Activated naive CD8-positive, alpha-beta T cell treated with anti-CD3 and anti-CD28 coated beads, Interleukin-2, amount 50 U/mL, for 16 hours (primary cell): Measurements from ENCODE around the gene GGPS1.
"Not testable (repeated sequence)": the region's sequence is repeated elsewhere in the genome, so short reads cannot be mapped to it uniquely, and the experiment has no call there.

ENCODE experiments used
- DNase-seq: peaks from one replicate; pipeline ENCODE4 v3.0.0-alpha.2; 2020; ENCODE audit warnings: low read depth, low spot score

The GGPS1 gene

DNA sequence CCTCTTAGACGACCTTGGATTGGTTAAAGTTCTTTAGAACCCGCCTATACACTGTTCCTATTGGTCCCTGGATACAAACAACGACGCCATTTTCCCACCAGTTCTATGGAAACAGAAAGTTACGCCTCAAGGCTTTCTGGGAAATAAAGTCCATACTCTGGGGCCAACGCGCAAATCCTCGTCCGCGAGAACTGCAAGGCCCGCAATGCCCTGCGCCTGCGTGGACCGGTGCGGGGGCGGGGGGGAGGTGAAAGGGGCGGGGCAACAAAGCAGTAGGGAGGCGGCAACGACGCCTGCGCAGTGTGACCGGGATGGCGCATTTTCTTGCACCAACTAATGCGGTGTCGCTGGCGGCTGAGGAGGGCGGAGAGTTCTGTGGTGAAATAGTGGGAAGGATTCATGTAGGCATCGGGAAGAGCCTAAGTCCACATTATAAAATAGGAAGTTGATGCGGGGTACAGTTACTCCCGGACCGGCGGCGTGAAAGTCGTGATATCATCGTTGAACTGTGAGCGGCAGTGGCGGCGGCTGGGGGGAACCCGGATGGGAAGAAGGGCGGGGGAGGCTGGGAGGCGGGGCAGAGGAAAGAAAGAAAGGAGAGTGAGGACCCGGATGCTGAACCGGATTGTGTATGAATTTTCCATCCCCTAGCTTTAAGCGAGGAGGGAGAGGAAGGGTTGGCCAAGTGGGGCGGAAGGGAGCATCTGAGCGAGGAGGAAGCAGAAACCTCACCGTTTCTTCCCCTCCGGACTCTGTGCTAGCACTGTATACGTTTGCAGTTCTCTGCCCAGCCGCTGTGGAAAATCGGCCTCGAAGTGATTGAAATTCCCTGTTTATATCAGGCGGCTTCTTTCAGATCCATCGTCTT, at the start of gene GGPS1:
Gene GGPS1 (plus strand): TSS at position 300 of the 868 bp plus-strand sequence. CDS start 6,695 bp downstream, outside the sequence.
- DNase-seq, result peak; percentile 98

DNA sequence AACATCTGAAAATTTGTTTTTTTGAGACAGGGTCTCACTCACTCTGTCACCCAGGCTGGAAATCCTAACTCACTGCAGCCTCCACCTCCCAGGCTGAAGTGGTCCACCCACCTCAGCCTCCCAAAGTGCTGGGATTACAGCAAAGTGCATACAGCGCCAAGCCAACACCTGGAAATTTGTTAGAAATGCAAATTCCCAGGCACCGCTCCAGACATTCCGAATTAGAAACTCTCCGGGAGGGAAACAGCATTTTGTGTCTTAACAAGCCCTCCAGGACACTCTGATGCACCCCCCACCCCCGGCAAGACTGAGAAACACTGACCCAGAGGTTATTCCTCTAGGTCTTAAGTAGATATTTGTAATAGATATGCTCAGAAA, 49.5 kb upstream of the GGPS1 start:
- no peak for DNase-seq

DNA sequence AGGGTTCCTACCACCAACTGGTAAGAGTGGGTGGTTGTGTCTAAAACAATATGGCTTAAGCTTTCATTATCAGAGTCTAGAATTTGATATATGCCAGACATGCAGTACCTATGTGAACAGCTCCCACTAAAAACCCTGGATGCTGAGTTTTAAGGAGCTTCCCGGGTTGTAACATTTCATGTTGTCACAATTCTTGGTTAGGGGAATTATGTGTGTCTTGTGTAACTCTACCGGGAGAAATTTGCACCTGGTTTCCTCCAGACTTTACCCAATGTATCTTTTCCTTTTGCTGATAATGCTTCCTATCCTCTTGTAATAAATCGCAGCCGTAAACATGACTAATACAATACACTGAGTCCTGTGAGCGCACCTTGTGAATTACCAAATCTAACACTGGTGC, 48.7 kb upstream of the GGPS1 start:
- DNase-seq, result no peak

DNA sequence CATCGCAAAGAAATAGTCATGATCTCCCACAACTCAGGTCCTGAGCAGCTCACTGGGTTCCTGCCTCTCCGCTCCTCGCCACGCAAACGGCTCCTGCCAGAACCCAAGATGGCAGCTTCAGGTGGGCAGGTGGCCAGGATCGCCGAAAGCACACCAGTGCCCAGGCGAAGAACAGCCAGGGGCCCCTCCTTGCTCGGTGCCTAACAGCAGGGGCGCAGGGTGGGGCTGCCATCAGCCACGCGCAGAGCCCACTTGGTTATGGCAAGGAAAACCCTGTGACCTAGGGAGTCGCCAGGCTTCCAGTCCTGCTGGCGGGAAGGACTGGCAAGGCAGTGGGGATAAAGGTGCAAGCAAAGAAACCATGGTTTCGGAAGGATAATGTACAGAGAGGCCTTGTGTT, 47.9 kb upstream of the GGPS1 start:
- DNase-seq, result no peak

DNA sequence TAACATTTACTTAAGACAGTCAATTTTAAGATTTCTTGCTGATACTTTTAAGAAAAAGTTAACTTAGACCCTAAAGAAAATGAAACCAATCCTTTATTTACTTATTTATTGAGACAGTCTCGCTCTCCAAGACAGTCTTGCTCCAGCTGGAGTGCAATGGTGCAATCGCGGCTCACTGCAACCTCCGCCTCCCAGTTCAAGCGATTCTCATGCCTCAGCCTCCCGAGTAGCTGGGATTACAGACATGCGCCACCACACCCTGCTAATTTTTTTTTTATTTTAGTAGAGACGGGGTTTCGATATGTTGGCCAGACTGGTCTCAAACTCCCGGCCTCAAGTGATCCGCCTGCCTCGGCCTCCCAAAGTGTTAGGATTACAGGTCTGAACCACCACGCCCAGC, 44.7 kb upstream of the GGPS1 start:
- not testable (repeated sequence) for DNase-seq

DNA sequence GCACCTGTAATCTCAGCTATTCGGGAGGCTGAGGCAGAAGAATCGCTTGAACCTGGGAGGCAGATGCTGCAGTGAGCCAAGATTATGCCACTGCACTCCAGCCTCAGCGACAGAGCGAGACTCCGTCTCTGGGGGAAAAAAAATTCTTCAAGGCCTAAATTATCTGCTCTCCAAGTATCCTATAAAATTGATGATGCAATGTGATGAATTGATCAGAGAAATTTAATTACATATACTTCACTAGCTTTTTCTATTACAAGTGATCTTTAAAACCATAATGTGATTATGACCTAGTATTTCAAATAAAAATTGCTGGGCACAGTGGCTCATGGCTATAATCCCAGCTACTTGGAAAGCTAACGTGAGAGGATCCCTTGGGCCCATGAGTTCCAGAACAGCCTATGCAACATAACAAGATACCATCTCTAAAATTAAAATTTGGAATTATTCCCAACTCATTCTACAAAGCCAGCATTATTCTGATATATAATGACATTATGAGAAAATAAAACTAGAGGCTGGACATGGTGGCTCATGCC, 44.1 kb upstream of the GGPS1 start:
- no peak for DNase-seq

DNA sequence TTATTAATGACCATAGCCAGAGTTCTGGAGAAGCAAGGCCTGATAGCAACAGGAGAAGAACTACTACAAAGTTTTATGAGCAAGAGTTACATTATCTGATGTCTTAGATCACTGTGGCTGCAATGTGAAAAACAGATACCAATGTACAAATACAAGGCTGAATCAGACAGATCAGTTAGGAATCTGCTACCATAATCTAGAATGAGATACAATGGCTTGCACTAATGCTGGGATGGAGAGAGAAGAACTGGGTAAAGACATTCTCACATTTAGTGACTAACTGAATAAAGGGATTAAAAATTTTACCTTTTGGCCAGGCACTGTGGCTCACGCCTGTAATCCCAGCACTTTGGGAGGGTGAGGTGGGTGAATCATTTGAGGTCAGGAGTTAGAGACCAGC, 41.7 kb upstream of the GGPS1 start:
- DNase-seq, result no peak

DNA sequence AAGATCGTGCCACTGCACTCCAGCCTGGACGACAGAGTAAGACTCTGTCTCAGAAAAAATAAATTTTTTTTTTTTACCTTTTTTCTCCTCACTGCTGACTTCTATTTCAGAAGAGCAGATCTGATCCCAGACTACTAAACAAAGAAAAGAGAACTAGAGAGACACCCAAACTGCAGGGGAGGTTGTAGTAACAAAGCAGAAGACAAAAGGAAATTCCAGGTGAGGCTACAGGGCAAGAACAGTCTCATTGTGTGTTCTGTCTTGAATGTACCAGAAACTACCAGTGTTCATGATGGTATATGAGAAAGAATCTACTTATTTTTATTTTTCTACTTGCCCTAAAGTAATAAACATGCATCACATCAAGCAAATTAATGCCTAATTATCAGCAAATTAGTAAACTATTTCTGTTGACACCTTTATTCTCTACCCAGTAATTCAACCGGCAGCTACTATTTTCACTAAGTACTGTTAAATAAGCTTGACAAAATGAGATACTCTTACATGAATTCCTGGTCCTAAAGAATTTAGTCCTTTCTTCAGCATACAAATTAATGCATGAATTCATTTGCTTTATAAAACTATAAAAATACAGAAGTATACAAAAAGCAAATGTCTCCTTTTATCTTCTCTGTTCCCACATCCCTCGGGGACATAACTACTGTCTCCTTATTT, 41.0 kb upstream of the GGPS1 start:
- no peak for DNase-seq

DNA sequence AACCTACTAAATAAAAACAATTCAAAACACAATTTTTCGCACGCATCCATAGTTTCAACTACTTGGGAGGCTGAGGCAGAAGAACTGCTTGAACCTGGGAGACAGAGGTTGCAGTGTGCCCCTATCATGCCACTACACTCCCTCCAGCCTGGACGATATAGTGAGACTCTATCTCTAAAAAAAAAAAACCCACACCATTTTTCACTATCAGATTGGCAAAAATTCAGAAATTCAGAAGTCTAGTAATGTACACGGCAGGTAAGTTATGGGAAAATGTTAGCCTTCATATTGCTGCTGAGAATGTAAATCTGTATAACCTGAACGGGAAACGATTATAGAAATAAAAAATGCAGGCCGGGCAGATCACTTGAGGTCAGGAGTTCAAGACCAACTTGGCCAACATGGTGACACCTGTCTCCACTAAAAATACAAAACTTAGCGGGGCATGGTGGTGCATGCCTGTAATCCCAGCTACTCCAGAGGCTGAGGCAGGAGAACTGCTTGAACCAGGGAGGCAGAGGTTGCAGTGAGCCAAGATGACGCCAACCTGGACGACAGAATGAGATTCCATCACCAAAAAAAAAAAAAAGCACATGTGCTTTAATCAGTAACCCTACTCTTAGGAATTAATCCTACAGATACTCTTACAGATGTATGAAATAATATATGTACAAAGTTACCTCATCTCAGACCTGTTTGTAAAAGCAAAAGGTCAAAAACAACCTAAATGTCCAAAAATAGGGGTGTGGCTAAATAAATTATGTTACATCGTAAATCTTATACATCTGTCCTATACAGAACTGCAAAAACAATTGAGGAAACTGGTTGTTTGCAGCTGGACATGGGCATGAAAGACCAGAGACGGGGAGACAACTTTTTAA, 38.3 kb upstream of the GGPS1 start:
- DNase-seq, result no peak

DNA sequence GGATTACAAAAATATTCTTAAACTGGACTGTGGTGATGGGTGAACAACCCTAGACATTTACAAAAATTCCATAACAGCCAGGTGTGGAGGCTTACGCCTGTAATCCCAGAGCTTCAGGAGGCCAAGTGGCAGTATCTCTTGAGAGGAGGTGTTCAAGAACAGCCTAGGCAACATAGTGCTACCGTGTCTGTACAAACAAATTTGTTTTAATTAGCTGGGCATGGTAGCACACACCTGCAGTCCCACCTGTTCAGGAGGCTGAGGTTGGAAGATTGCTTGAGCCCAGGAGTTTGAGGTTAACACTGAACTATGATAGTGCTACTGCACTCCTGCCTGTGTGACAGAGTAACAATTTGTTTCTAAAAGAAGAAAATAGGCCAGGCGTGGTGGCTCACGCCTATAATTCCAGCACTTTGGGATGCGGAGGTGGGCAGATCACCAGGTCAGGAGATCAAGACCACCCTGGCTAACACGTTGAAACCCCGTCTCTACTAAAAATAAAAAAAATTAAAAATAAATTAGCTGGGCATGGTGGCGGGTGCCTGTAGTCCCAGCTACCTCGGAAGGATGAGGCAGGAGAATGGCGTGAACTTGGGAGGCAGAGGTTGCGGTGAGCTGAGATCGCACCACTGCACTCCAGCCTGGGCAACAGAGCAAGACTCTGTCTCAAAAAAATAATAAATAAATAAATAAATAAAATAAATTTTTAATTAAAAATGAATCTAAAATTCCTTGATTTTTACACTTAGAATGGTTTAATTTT, 37.4 kb upstream of the GGPS1 start:
- DNase-seq, result no peak

DNA sequence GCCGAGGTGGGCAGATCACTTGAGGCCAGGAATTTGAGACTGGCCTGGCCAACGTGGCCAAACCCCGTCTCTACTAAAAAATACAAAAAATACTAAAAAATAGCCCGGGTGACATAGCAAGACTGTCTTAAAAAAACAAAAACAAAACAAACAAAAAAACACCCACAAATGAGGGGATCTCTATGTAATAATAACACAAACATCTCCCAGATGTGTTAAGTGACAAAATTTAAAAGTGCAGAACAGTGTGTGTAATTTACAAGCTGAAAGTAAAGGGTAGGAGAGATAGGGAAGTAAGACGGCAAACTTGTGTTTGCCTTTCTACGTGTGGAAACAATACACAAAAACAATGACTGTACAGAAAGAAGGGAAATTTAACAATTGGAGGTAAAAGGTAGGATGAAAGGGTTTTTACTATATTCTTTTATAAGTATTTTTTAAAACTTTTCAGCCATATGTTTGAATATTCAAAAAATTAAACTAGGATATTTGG, 36.7 kb upstream of the GGPS1 start:
- DNase-seq, result no peak

DNA sequence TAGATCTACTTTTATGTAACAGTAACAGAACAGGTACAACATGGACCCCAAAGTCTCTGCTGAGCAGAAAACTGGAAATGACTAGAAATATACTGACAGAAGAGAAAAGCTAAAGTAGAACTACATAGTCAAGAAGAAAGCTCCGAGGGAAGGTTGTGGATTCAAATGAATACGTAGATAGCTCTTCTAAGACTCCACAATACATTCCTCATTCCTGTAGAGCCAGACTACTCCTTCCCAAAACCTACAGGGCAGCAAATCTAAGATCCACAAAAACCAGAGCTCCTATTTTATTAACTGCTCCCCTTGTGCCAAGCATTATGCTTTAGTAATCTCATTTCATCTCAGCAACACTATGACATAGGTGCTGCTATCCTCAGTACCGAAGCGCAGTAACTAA, 35.6 kb upstream of the GGPS1 start:
- no peak for DNase-seq

DNA sequence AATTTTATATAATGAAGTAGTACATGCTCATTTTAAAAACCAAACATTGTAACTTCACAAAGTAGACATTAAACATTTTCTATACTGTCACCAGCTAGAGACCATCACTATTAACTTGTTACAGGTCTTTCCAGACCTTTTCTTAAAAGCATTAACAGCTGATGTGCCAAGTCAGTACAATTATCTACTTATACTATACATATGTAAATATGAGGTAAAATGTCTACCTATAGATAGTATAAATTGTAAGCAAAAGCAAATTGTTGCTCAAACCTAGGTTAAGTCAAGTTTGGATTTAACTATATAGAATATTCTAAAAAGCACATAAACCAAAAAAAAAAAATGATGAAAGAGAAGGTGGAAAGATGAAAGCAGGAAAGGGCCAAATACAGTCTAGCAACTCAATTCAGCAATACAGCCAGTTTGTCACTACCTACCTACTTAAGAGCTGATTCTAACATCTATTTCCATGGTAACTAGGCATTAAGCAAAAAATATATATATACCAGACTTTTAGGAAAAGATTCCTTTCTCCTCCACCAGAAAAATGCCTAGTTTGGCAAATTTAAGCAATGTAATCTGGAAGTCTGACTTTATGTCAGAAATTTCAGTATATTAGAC, 34.9 kb upstream of the GGPS1 start:
- DNase-seq, result no peak

DNA sequence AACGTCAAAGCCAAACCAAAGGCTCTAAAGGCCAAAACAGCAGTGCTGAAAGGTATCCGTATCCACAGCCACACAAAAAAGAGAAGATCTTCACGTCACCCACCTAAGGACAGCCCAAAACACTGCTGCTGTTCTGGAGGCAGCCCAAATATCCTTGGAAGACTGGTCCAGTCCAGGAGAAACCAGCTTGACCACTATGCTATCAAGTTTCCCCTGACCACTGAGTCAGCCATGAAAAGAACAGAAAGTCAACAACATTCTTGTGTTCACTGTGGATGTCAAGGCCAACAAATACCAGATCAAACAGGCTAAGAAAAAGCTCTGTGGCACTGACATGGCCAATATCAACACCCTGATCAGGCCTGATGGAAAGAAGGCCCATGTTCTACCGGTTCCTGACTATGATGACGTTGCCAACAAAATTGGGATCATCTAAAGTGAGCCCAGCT, 32.4 kb upstream of the GGPS1 start:
- no peak for DNase-seq

DNA sequence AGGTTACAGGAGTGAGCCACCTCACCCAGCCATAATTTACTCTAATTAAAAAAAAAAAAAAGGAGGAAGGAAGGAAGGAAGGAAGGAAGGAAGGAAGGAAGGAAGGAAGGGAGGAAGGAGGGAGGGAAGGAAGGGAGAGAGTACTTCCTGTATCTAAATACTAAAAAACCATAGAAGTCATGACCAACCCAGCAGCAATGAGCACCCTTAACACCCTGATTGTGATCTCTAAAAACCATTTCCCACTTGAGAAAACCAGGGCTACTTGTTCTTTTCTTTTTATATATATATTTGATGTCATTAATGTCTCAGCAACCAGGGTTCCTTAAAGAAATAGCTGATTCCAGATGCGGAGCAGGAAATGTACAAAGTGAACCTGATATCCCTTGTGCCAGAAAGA, 31.6 kb upstream of the GGPS1 start:
- DNase-seq, result no peak

DNA sequence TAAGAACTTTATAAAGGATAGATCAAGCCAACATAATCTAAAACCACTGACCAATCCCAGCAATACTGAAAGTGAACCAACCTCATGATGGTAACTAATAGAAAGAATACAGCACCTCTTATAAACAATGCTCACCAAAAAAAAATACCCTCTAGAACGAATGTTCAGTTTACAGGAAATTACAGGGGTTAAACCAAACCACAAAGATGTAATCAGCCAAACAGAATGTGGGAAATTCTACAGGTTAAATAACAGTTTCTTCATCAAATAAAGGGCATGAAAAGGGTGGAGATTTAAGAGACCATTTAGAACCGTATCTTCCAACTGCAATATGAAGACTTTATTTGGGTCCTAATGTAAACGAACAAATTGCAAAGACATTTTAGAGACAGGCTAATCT, 30.8 kb upstream of the GGPS1 start:
- no peak for DNase-seq

DNA sequence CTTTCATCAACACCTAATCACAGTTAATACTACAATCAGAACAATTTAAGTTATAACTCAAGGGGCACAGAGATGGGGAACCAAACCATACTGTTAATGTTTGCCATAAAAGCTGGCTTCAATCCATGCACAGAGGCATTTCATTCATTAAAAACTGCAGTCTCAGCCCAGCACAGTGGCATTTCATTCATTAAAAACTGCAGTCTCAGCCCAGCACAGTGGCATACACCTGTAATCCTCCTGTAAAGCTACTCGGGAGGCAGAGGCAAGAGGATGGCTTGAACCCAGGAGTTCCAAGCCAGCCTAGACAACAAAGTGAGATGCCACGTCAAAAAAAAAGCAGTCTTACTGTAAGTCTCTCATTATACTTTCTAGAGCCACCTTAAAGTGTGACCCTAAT, 29.6 kb upstream of the GGPS1 start:
- DNase-seq, result no peak

DNA sequence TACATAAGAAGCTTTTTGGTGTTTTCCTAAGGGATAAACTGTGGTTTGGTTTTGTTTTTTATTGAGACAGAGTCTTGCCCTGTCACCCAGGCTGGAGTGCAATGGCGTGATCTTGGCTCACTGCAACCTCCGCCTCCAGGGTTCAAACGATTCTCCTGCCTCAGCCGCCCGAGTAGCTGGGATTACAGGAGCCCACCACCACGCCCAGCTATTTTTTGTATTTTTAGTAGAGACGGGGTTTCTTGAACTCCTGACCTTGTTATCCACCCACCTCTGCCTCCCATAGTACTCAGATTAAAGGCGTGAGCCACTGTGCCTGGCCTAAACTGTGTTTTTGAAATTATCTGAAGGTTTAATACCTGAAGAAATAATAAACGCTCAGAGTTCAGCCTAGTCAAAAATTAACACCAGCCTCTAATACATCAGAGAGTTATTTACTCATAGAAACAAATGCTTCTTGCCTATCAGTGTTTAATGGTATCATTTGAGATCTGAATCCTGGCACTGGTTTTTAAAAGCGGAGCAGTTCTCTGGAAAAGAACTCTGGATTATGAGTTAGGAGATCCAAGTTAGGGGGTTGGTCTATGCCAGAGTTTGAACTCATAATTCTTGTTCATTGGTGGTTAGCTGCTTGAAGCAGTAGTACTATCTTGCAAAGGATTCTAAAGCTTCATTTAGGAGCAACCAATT, 29.1 kb upstream of the GGPS1 start:
- no peak for DNase-seq

DNA sequence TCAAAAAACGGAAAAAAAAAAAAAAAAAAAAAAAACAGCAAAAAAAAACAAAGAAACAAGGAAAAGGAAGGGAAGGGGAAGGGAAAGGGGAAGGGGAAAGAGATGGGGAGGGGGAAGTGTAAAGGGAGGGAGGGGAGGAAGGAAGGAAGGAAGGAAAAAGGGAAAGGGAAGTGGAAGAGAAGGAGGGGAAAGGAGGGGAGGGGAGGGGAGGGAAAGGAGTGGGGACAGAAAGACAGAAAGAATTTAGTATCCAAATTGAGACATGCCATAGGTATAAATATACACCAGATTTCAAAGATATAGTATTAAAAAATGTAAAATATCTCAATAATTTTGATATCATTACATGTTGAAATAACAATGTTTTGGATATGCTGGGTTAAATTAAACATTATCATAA, 26.2 kb upstream of the GGPS1 start:
- no peak for DNase-seq
